ENCODE results near the gene TLN1.
A peak's percentile ranks its signal among the peaks of the same experiment; 100 is the strongest.

TLN1 gene

DNA sequence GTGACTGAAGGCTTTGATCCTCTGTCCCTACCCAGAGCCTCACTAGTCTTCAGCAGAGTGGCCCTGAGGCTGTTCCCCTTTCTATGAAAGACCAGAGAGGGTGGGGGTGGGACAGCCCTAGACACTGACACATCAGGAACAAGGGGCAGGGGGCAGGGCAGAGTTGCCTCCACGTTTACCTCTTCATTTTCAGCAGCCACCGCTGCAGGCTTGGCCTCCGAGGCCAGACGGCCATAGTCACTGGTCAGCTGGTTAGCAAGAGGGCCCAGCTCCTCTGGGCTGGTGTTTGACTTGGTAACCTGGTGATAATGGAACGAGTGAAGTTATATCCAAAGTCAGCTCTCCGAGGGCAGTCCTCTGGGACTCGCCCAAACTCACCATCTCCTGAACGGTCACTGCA is 26.6 kb downstream of the TLN1 start:
- DNase-seq = no peak

- DNase-seq = no peak
Observed at GRCh38 chr9:35703906-35704672, 27.9 kb downstream of the TLN1 start.

- no peak for DNase-seq
Observed at GRCh38 chr9:35702696-35703095, 29.3 kb downstream of the TLN1 start.

- no peak for DNase-seq
Observed at GRCh38 chr9:35700942-35701341, 31.1 kb downstream of the TLN1 start.

DNA sequence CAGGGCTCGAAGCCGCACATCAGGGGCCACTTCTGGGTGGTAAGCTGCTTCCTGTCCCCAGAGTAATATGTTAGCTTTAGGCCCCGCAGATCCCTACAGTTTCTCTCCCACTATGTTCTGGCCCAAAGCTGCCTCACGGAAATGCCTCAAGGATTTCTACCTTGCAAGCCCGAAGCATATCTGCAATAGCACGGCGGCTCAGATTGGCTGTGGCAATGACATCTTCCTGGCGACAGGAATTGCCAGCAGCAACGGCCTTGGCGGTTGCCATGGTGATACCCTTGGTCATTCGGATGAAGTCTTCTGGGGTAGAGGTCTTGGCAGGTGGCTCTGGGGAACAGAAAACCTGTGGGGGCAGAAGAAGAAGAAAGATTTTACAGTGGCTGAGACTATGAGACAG is 32.0 kb downstream of the TLN1 start:
- DNase-seq = no peak

DNA sequence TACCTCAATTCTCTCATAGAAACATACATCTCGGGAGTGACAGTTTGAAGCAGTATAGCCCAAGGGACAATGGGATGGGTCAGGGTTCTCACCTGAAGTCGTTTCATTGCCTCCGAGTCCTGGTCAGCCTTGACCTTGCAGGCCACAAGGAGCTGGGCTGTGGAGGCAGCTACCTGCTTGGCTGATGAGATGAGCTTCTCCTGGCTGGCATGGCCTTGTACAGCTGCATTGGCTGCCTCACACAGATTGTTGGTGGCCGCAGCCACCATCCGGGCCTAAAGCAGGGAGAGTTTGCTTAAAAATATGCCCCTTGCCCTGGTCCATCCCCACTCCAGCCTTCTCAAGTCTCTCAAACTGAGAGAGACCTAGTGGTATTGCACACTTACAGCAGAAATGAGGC is 33.8 kb downstream of the TLN1 start:
- no peak for DNase-seq

- DNase-seq = no peak
Observed at GRCh38 chr9:35697486-35697885, 34.5 kb downstream of the TLN1 start.

DNA sequence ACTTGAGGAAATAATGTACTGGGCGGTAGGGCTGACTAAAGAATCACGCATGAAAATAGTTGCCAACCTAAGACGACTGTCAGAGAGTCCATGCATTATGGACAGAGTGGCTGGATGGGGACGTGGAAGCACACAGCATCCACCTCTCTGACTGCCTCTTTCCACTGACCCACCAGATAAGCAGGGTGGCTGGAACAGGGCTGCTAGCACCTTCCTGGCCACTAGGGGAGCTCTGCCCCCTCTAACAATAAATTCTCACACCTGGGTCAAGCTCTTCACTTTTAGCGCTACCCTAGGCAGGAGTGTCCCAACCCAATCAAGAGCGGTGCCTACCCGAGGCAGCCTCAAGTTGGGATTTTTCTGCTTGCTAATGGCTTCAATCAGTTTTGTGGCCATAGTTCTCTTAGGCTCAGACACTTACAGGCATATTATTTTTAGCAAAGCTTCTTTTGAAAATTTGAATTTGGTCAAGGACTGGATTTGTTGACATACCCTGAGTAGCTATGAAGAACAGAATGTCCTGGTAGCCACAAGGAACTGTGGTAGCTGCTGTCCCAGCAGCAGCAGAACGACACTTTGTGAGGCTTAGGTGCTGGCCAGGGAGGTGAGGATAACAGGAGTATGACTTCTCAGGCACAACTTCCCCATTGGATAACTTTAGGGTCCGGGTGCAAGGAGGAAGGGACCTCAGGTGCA is 35.3 kb downstream of the TLN1 start:
- DNase-seq = peak in 1 of 2 experiments; percentile 39

- DNase-seq = no peak
Observed at GRCh38 chr9:35695943-35696401, 36.0 kb downstream of the TLN1 start.

DNA sequence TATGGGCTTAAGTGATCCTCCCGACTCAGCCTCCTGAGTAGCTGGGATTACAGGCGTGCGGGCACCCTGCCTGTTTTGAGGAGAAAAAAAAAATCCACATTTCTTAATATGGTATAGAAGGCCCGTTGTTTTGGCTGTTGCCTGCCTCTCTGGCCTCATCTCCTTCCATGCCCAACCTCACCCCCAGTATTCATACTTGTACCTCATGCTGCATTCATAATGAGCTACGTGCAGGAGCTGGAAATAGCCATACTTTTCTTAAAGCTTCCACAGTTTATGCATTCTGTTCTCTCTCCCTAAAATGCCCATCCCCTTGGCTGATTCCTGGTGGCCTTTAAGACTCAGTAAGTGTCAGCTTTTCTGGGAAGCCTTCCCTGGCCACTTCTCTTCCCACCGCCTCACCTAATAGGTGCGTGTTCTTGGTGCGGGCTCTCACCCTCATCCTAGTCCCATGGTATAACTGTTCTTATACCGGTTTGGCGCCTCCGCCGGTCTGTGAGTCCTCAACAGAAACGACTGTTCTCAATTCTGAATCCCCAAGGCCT is 40.2 kb downstream of the TLN1 start:
- no peak for DNase-seq

GRCh38 chr9:35691334-35691650 is 40.7 kb downstream of the TLN1 start:
- no peak for DNase-seq

- DNase-seq = no peak
Observed at GRCh38 chr9:35690614-35691333, 41.2 kb downstream of the TLN1 start.

DNA sequence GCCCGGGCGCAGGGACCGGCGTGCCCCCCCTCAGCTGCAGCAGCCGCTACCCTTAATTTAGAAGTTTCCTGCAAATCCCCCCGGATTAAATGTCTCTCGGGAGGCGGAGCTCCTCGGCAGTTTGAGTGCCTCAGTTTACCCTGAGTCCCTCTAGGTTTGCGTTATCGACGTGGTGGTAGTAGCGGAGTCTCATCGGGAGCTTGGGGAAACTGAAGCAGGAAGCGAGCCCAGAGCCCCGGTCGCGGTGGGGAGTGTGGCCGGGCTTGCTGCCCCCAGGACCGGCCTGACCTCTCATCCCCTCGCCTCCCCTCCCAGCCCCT is 41.7 kb downstream of the TLN1 start:
- no peak for DNase-seq

- no peak for DNase-seq
Observed at GRCh38 chr9:35689542-35690293, 42.3 kb downstream of the TLN1 start, which contains the start of gene TPM2. Gene TPM2 (minus strand): TSS chr9:35689925. CDS start chr9:35689817, 108 bp downstream.

DNA sequence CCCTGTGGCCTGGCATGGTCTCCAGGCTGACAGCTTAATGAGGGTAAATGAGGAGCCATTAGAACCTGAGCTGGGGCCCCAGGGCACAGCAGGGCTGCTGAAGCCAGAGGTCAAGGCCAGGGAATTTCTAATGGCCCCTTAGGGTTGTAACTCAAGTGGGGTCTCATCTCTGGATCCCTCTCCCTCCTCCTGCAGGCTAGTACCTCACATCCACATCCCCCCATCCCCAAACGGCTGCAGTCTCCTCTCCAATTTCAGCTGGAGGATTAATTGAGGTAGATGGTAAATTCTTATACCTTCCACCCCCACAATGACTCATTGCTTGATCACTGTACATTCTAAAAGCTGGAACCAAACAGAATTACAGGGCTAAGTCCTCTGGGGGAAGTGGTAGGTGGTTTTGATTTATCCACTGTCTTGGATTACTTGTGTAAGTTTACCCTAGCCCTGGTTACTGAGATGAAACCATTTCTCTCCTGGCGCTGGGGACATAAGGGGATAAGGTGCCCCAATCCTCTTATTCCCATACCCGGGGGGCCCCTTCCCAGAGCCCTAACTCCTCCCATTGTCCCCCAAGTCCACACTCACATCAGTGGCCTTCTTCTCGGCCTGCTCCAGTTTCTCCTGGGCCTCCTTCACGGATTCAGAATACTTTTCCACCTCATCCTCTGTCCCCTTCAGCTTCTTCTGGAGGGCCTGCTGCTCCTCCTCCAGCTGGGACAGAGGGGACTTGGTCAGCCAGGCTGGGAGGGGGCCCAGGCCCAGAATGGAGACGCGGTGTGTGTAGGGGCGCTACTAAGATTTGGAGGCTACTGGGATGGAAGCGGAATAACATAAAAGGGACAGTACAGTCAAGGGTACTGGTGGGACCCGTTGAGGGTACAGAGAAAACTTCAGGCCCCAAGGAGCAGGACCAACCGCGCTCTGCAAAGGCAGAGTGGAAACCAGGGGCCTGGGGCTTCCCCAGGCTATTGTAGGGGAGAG is 43.1 kb downstream of the TLN1 start:
- DNase-seq = no peak

DNA sequence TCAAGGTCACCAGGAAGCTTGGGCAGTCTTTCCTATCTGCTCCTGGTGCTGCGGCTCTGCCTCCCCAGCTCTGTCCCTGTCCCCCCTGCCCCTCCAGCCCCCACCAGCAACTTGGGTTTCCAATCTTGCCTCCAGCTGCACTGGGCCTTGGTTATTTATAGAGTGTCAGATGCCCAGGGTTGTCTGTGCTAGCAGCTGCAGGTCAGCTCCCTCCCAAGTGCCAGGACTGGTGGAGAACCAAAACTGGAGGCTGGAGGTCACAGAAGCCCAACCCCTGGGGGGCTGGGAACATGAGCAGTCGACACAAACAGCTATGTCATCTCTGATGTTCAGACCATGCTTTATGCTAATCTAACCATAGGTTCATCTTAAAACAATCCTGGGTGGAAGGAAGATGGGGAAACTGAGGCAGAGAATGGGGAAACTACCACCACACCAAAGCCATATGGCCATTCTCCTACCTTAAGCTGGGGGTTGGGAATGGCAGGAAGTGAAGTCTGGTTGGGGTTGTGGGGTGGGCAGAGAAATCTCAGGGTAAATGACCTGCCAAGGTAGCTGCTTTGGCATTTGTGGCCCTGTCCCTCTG is 43.9 kb downstream of the TLN1 start:
- no peak for DNase-seq

GRCh38 chr9:35687306-35687705 is 44.7 kb downstream of the TLN1 start:
- no peak for DNase-seq

DNA sequence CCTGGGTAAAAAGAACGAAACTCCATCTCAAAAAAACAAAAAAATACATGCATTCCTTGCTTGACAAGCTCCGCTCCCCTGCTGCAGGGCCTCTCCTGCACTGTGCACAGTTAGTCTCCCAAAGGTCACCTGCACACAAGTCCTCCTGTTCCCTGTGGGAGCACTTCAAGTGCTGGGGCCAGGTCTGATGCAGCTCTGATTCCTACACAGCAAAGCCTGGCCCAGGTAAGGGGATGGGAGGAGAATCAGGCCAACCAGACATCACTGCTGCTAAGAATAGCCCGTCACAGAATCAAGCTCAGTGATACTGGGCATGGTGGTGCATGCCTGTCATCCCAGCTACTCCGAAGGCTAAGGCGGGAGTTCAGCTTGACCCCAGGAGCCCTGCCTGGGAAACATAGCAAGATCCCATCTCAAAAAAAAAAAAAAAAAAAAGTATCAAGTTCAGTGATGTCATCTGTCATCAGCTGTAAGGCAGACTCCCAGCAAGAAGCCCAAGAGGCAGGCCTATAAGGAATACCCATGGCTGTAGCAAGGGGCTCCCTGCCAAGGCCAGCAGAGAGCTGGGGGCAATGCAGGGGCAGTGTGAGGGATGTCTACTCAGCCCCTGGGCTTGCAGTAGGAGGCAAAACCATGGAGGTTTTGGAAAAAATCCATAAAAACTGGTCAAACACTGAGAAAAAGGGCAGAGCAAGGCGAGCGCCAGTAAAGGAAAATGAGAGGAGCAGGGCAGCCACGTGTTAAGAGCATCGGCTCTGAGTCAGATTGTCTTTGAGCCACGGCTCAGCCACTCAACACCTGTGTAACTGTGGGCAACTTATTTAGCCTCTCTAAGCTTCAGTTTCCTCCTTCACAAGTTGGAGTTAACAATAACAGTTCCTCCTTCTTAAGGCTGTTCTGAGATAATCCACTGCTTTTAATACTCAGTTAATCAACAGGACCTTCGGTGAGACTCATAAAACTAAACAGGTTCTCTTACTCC is 45.5 kb downstream of the TLN1 start:
- DNase-seq = peak; percentile 70

DNA sequence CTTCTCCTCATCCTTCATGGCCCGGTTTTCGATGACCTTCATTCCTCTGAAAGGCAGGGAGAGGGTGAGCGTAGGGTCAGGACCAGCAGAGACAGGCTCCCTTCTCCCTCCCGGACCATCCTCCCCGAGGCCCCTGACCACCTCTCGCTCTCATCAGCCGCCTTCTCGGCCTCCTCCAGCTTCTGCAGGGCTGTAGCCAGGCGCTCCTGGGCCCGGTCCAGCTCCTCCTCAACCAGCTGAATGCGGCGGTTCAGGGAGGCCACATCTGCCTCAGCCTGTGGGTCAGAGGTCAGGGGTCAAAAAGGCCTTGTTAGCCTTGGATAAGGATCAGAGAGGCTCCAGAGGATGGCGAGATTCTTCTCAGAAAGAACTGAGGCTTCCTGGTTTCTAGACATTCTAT is 46.5 kb downstream of the TLN1 start:
- no peak for DNase-seq

DNA sequence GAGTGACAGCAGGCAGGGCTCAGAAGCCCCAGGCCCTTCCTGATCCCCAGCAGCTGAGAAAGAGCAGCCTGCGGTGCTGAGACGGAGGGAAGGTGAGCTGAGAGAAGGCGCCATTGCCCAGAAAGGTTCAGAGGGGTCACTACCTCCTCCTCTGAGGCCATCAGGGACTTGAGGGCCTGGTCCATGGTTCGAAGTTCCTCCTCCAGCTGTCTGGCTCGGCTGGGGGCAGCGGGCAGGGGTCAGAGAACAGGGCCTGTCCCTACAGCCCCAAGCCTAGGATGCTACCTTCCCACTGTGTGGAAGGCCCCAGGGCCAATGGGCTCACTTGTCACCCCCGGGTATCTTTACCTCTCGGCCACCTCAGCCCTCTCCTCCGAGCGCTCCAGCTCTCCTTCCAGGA is 47.1 kb downstream of the TLN1 start:
- no peak for DNase-seq

Data from cerebellar nuclear complex (tissue), 1 donor.